Thyroid gland (tissue), 4 donors: ENCODE measurements around the gene ZKSCAN1.

Experiments used
- CTCF ChIP-seq, 6 experiments: fragments of 200-600 bp in 3 of 6; fragments of 450-650 bp in 3 of 6; sonication (generic) in 3 of 6; IDR thresholded peaks; one replicate each; pipeline ENCODE4 v1.5.1; 2016 to 2019; ENCODE audit warnings: antibody characterized with exemption in 6 of 6, mild to moderate bottlenecking in 2 of 6, inconsistent platforms in 1 of 6, moderate library complexity in 1 of 6
- POLR2A ChIP-seq, 2 donors: fragments of 450-650 bp; IDR thresholded peaks; one replicate each; pipeline ENCODE4 v1.6.1; 2017; ENCODE audit warnings: antibody characterized with exemption in 2 of 2, mild to moderate bottlenecking in 2 of 2, moderate library complexity in 1 of 2

- no peak for TF ChIP-seq POLR2A (IDR thresholded peaks at IDR 0.05)
- TF ChIP-seq CTCF (IDR thresholded peaks at IDR 0.05) = no peak
Observed at GRCh38 chr7:100063376-100063775, 48.0 kb downstream of the ZKSCAN1 start.
